Spleen (tissue), 11 donors: ENCODE results near the gene MS4A18. TPM values are rescaled to one million over a fixed set of nuclear protein-coding genes. Genes with fewer than 3 reads are reported as not detected.
A peak's percentile ranks its signal among the peaks of the same experiment; 100 is the strongest.

ENCODE experiments used
- DNase-seq: peaks from one replicate; pipeline ENCODE4 v3.0.0-alpha.2; 2020
- H3K27ac ChIP-seq, 8 donors: fragments of 200-600 bp; sonication (generic) in 7 of 8; 1 replicate in 4 of 8; 2 replicates in 4 of 8; pipeline versions ENCODE4 v1.5.0 to v1.8.0; 2016 to 2021; ENCODE audit warnings: inconsistent platforms in 4 of 8, mild to moderate bottlenecking in 4 of 8, moderate library complexity in 1 of 8
- H3K27me3 ChIP-seq, 7 donors: fragments of 200-600 bp; sonication (generic) in 6 of 7; replicated peaks in 1 of 7; 1 replicate in 4 of 7; 2 replicates in 3 of 7; pipeline versions ENCODE4 v1.5.0 to v1.8.0; 2016 to 2021; ENCODE audit warnings: inconsistent platforms in 3 of 7, mild to moderate bottlenecking in 1 of 7
- H3K36me3 ChIP-seq, 6 donors: fragments of 200-600 bp; sonication (generic) in 5 of 6; 1 replicate in 4 of 6; 2 replicates in 2 of 6; pipeline versions ENCODE4 v1.5.0 to v1.8.0; 2016 to 2021; ENCODE audit warnings: inconsistent platforms in 2 of 6
- H3K4me1 ChIP-seq, 6 donors: fragments of 200-600 bp; sonication (generic) in 5 of 6; 1 replicate in 3 of 6; 2 replicates in 3 of 6; pipeline versions ENCODE4 v1.5.0 to v1.8.0; 2016 to 2021; ENCODE audit warnings: inconsistent platforms in 3 of 6
- H3K4me3 ChIP-seq, 8 donors: fragments of 200-600 bp; sonication (generic) in 7 of 8; 1 replicate in 4 of 8; 2 replicates in 4 of 8; pipeline versions ENCODE4 v1.5.0 to v1.8.0; 2016 to 2021; ENCODE audit warnings: inconsistent platforms in 4 of 8, mild to moderate bottlenecking in 4 of 8, moderate library complexity in 2 of 8
- H3K9me3 ChIP-seq, 8 donors: fragments of 200-600 bp; sonication (generic) in 7 of 8; 1 replicate in 4 of 8; 2 replicates in 4 of 8; pipeline versions ENCODE4 v1.5.0 to v1.8.0; 2016 to 2021; ENCODE audit warnings: inconsistent platforms in 4 of 8
- POLR2A ChIP-seq, 3 donors: fragments of 450-650 bp; IDR thresholded peaks; one replicate each; pipeline ENCODE4 v1.5.1; 2017; ENCODE audit warnings: antibody characterized with exemption in 3 of 3, mild to moderate bottlenecking in 1 of 3
- POLR2AphosphoS5 ChIP-seq, 3 donors: sonication (generic); formaldehyde crosslinking; IDR thresholded peaks; one replicate each; pipeline ENCODE4 v1.5.1; 2017; ENCODE audit warnings: antibody characterized with exemption in 3 of 3
- WGBS, 5 donors: extraction: QIAGEN DNeasy Blood & Tissue Kit in 3 of 5; methylation state at CpG; one replicate each; pipeline versions ENCODE4 v1.1.5 to v1.1.7; 2013 to 2018; 5-methylcytosine and 5-hydroxymethylcytosine counted together
- intact Hi-C: fragments of 100-400 bp; cut with DNase I; formaldehyde crosslinking; loops from one replicate; pipeline ENCODE4 v1.15.0; 2023; ENCODE audit warnings: low total_unique reads
- polyA plus RNA-seq, 3 donors: library from polyadenylated mRNA; stranded (reverse); fragments of 200-250 nt; gene quantifications; one replicate each; pipeline ENCODE4 v1.2.1, GENCODE V29; 2013
- total RNA-seq, 7 donors: library from RNA; depleted of rRNA in 3 of 7; stranded (reverse); fragments of >200 nt in 3 of 7; fragmentation: NEBNext Ultra II Directional in 4 of 7; extraction: Animal tissue kit (Norgen Biotek cat#: 25700) in 4 of 7; gene quantifications; one replicate each; pipeline versions ENCODE4 v1.1.0 to v1.2.1, GENCODE V29; 2016 to 2021
- TF ChIP-seq, protein P1 (sequence below), 11 experiments: fragments of 200-600 bp in 7 of 11; fragments of 450-650 bp in 4 of 11; sonication (generic) in 4 of 11; IDR thresholded peaks in 8 of 11; conservative IDR thresholded peaks in 3 of 11; 1 replicate in 7 of 11; 2 replicates in 4 of 11; pipeline versions ENCODE4 v1.4.0 to v1.8.0; 2016 to 2021; ENCODE audit warnings: antibody characterized with exemption in 11 of 11, inconsistent platforms in 4 of 11, mild to moderate bottlenecking in 1 of 11
- donor health status: healthy with polysubstance abuse.
- donor health status: DM: no; HTN: no; CAD: no; lungs with moderate emphysema.
- donor health status: DM: no; HTN: no; CAD: no.
- donor health status: Bipolar disorder and iron deficiency.
- donor health status: healthy.
- donor health status: DM: no; HTN: no; CAD: no.
- donor health status: DM: yes; HTN: yes; CAD: no.

Gene MS4A18
- total and polyA plus RNA-seq, 10 donors: not detected

DNA sequence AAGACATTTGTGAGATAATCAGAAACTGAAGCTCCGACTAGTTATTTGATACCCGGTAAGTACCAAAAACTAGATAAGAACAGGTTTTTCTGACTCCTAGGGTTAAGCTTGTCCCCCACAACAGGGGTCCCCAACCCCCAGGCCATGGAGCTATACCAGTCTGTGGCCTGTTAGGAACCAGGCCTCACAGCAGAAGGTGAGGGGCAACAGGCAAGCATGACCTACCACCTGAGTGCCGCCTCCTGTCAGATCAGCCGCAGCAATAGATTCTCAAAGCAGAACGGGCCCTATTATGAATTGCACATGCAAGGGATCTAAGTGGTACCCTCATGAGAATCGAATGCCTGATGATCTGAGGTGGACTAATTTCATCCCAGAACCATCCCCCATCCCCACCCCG is 59.4 kb downstream of the MS4A18 start:
- no peak overlapping the region for H3K27ac ChIP-seq
- H3K4me3 ChIP-seq: no peak overlapping the region
- no peak for TF ChIP-seq POLR2A (IDR thresholded peaks at IDR 0.05)
- TF ChIP-seq, protein P1, sequence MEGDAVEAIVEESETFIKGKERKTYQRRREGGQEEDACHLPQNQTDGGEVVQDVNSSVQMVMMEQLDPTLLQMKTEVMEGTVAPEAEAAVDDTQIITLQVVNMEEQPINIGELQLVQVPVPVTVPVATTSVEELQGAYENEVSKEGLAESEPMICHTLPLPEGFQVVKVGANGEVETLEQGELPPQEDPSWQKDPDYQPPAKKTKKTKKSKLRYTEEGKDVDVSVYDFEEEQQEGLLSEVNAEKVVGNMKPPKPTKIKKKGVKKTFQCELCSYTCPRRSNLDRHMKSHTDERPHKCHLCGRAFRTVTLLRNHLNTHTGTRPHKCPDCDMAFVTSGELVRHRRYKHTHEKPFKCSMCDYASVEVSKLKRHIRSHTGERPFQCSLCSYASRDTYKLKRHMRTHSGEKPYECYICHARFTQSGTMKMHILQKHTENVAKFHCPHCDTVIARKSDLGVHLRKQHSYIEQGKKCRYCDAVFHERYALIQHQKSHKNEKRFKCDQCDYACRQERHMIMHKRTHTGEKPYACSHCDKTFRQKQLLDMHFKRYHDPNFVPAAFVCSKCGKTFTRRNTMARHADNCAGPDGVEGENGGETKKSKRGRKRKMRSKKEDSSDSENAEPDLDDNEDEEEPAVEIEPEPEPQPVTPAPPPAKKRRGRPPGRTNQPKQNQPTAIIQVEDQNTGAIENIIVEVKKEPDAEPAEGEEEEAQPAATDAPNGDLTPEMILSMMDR (IDR thresholded peaks at IDR 0.05 in 8 of 11, conservative IDR thresholded peaks at IDR 0.05 in 3 of 11): no peak
- TF ChIP-seq POLR2AphosphoS5 (IDR thresholded peaks at IDR 0.05): no peak
- intact Hi-C loops: no loop called here
- no peaks in the 10 kb centered on the region for H3K27me3 ChIP-seq
- WGBS, 5 donors: 90 to 93% (median 91%) methylated on average over 7 of the region's 7 CpGs
- H3K36me3 ChIP-seq: no peaks in the 10 kb centered on the region
- H3K4me1 ChIP-seq: peaks cover 0 to 6% (median 0%) of the 10 kb centered on the region in 6 donors
- H3K9me3 ChIP-seq: no peaks in the 10 kb centered on the region
- DNase-seq: peak; percentile 42

DNA sequence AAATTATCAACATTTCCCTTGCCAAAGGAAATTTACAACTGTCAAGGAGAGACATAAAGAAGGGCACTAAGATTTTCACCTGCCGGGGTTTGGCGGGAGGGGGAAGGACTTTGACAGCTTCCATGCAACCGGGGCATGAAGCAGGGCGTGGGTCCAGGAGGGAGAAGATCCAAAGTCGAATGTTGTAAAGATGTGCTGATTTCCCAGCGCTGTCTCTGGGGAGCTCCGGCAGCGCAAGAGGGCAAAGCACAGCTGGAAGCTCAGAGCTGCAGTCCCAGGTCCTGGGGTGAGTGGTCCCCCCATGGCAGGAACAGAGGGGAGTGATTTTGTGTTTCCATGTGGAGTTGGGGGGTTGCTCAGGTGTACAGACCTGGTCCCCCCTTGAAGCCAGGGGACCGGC is 60.6 kb downstream of the MS4A18 start, which contains the start of gene MS4A10:
Gene MS4A10, plus strand, starts transcription at position 198 of the 400 bp plus-strand sequence. CDS start 5,003 bp downstream, outside the sequence.
- Histone ChIP-seq H3K36me3 (no peaks in the 10 kb centered on the region), H3K4me1 (peaks cover 0 to 6% (median 0%) of the 10 kb centered on the region in 6 donors), H3K27ac (no peak within 1 kb of the TSS), H3K4me3 (no peak within 1 kb of the TSS), H3K27me3 (no peaks in the 10 kb centered on the region), H3K9me3 (no peaks in the 10 kb centered on the region)
- TF ChIP-seq POLR2A (IDR thresholded peaks at IDR 0.05): no peak
- no peak for TF ChIP-seq POLR2AphosphoS5 (IDR thresholded peaks at IDR 0.05)
- TF ChIP-seq, protein P1 (IDR thresholded peaks at IDR 0.05 in 8 of 11, conservative IDR thresholded peaks at IDR 0.05 in 3 of 11): no peak
- intact Hi-C loops: no loop called here
- peak; percentile 35 for DNase-seq
- 66 to 84% (median 76%) methylated on average over 9 of the region's 9 CpGs for WGBS, 5 donors

DNA sequence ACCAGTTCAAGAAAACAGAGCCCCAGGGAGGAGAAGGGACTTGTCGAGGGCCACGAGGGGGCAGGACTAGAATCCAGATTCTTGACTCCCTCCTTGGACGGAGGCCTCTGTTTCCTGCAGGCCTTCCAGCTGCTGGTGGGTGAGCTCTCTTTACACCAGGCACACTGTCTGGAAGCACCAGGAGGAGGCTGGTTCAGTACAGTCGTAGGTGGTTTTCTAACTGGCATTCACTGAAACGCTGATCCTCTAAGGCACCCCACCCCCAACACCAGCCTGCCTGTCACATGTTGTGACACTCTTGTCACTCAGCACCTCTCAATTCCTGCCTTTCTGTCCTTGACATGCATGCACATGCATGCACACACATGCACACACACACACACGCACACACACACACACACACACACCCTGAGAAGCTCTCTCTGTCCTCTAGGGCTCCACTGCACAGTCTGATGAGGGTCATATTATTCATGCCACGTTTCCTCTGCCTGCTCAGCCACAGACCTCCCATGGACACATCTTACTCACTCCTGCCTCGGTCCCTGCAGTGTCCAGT is 61.4 kb downstream of the MS4A18 start:
- intact Hi-C loops: no loop called here
- peak; percentile 43 for DNase-seq
- H3K9me3 ChIP-seq: no peaks in the 10 kb centered on the region

More for the DNA sequence above, 61.4 kb downstream of the MS4A18 start:
- H3K4me3 ChIP-seq: no peak overlapping the region
- TF ChIP-seq POLR2AphosphoS5 (IDR thresholded peaks at IDR 0.05) (no peak), POLR2A (IDR thresholded peaks at IDR 0.05) (no peak)
- TF ChIP-seq, protein P1 (IDR thresholded peaks at IDR 0.05 in 8 of 11, conservative IDR thresholded peaks at IDR 0.05 in 3 of 11): no peak
- H3K4me1 ChIP-seq: peaks cover 0 to 6% (median 0%) of the 10 kb centered on the region in 6 donors
- H3K36me3 ChIP-seq: no peaks in the 10 kb centered on the region
- H3K27me3 ChIP-seq: no peaks in the 10 kb centered on the region
- no peak overlapping the region for H3K27ac ChIP-seq
- 65 to 77% (median 68%) methylated on average over 8 of the region's 8 CpGs for WGBS, 5 donors
